ENCODE results near the gene DNAJC5. TPM values are rescaled to one million over a fixed set of nuclear protein-coding genes. Genes with fewer than 3 reads are reported as not detected.

DNAJC5 gene
- total and polyA plus RNA-seq, 2 of the 8 experiments (the other 6 are each of a cell fraction or from before 2014, with no cell fraction given), result 19.2 to 31.2 TPM

- H3K36me3 ChIP-seq (ENCODE audit: control insufficient read depth in 2 of 4, insufficient read depth in 4 of 4, low read length in 3 of 4), result no peaks in the 10 kb centered on the region
- no peak overlapping the region for H2BK20ac ChIP-seq (ENCODE audit: low read length)
- H3K14ac ChIP-seq (ENCODE audit: insufficient read length), result no peak overlapping the region
- H2BK5ac ChIP-seq (ENCODE audit: low read depth, low read length), result no peak overlapping the region
- 95% methylated on average over 16 of the region's 16 CpGs; no CpG with 5 or more reads in 1 of the 2 experiments for WGBS, 2 experiments (ENCODE audit: extremely low coverage in 1 of 2, insufficient coverage in 1 of 2, insufficient read length in 1 of 2, insufficient replicate concordance in 2 of 2, low coverage in 1 of 2, low lambda C conversion rate in 2 of 2, missing lambda C conversion rate in 1 of 2)
- no peak overlapping the region for H3K4me2 ChIP-seq (ENCODE audit: insufficient read depth in 1 of 2, low read depth in 2 of 2, low read length in 2 of 2)
- no peak for DNase-seq (ENCODE audit: low read depth in 1 of 2, low spot score in 2 of 2)
- peaks cover 0 to 9% of the 10 kb centered on the region in 2 experiments for H4K20me1 ChIP-seq (replicated peaks in 1 of 2; ENCODE audit: control insufficient read depth in 1 of 2, insufficient read depth in 2 of 2, low read length in 2 of 2)
- H2BK120ac ChIP-seq (replicated peaks; ENCODE audit: low read depth, low read length), result no peak overlapping the region
- no peak overlapping the region for H4K5ac ChIP-seq (ENCODE audit: insufficient read length, low read depth, low read length)
- H4K91ac ChIP-seq (replicated peaks; ENCODE audit: insufficient read length, low read length), result no peak overlapping the region
- no peak overlapping the region for H3K23ac ChIP-seq (ENCODE audit: insufficient read length)
- no peak overlapping the region for H3K56ac ChIP-seq (replicated peaks; ENCODE audit: insufficient read length, low read depth, low read length)
- no peaks in the 10 kb centered on the region for H3K27me3 ChIP-seq (replicated peaks in 1 of 4; ENCODE audit: control insufficient read depth in 3 of 4, extremely low read depth in 1 of 4, insufficient read depth in 3 of 4, low read length in 3 of 4)
- ChIA-PET POLR2A (ENCODE audit: partially characterized antibody) (interaction anchor here (1.0 to 1.4 kb wide), 3 partner anchors 16 to 46 kb away, joined by 3 read pairs; no protein-coding TSS in a partner anchor), CTCF (ENCODE audit: partially characterized antibody) (interaction anchor here (1.0 to 6.0 kb wide), 7 partner anchors 13 to 132 kb away, joined by 3 to 34 read pairs (median 3); partner anchors contain the start of gene PRPF6)
- no peak overlapping the region for H3K9ac ChIP-seq (replicated peaks in 1 of 4; ENCODE audit: extremely low read depth in 1 of 4, low read depth in 3 of 4, low read length in 3 of 4)
- no peak overlapping the region for H3K27ac ChIP-seq (ENCODE audit: low read depth, low read length)
- H2AK5ac ChIP-seq (ENCODE audit: low read depth, low read length), result no peak overlapping the region
- H2AFZ ChIP-seq (ENCODE audit: low read length), result no peak overlapping the region
- H3K4ac ChIP-seq (replicated peaks; ENCODE audit: insufficient read length, low read depth, low read length), result no peak overlapping the region
- peaks cover 0 to 39% of the 10 kb centered on the region in 2 experiments; a peak in 2 of 4 replicates for H3K79me2 ChIP-seq (ENCODE audit: control insufficient read depth in 1 of 2, insufficient read depth in 2 of 2, low read length in 2 of 2)
- no peak overlapping the region for H2BK12ac ChIP-seq (ENCODE audit: low read depth, low read length)
- peaks cover 10% of the 10 kb centered on the region for H3K79me1 ChIP-seq (ENCODE audit: low read depth, low read length)
- FAIRE-seq, result no peak
- no peak overlapping the region for H3K4me3 ChIP-seq (ENCODE audit: extremely low read depth in 1 of 4, insufficient read depth in 2 of 4, low read depth in 3 of 4, low read length in 4 of 4)
- no peaks in the 10 kb centered on the region for H3K9me3 ChIP-seq (ENCODE audit: insufficient read depth in 2 of 2, low read depth in 1 of 2, low read length in 1 of 2)
- no peaks in the 10 kb centered on the region for H3K23me2 ChIP-seq (ENCODE audit: low read depth, low read length)
- H4K8ac ChIP-seq (ENCODE audit: extremely low read depth, insufficient read depth, low read length), result no peak overlapping the region
- H2BK15ac ChIP-seq (ENCODE audit: low read length), result no peak overlapping the region
- H3K18ac ChIP-seq (ENCODE audit: extremely low read depth, low read length), result no peak overlapping the region
- H3K4me1 ChIP-seq (replicated peaks in 1 of 4; ENCODE audit: control insufficient read depth in 3 of 4, insufficient read depth in 4 of 4, low read length in 3 of 4), result no peaks in the 10 kb centered on the region; a peak in 2 of 7 replicates
- TF ChIP-seq EZH2 (IDR thresholded peaks at IDR 0.05; ENCODE audit: low read depth, low read length, severe bottlenecking) (no peak), SP2 (IDR thresholded peaks at IDR 0.05; ENCODE audit: low read length) (no peak), JUND (IDR thresholded peaks at IDR 0.05; ENCODE audit: low read length) (no peak), EP300 (IDR thresholded peaks at IDR 0.05; ENCODE audit: borderline replicate concordance in 1 of 2, low read depth in 2 of 2, low read length in 2 of 2) (no peak), RFX5 (IDR thresholded peaks at IDR 0.05; ENCODE audit: borderline replicate concordance, low read depth, low read length) (no peak), POU5F1 (IDR thresholded peaks at IDR 0.05; ENCODE audit: low read depth, low read length) (no peak), NANOG (IDR thresholded peaks at IDR 0.05; ENCODE audit: insufficient read depth, low read depth, low read length, poor library complexity, severe bottlenecking) (no peak), HDAC2 (IDR thresholded peaks at IDR 0.05; ENCODE audit: borderline replicate concordance in 1 of 2, low read depth in 2 of 2, low read length in 2 of 2) (no peak), KDM4A (IDR thresholded peaks at IDR 0.05; ENCODE audit: low read depth, low read length, severe bottlenecking) (no peak), CTBP2 (IDR thresholded peaks at IDR 0.05; ENCODE audit: borderline replicate concordance, insufficient read depth, insufficient read length, low read length) (no peak), CREB1 (IDR thresholded peaks at IDR 0.05) (no peak), BCL11A (IDR thresholded peaks at IDR 0.05; ENCODE audit: low read depth in 2 of 2, low read length in 2 of 2) (no peak), POLR2A (IDR thresholded peaks at IDR 0.05; ENCODE audit: control extremely low read depth in 1 of 2, low read depth in 2 of 2, low read length in 2 of 2) (no peak)
These were observed 13.2 kb downstream of the DNAJC5 start for GRCh38 chr20:63908008-63908682.

Measured in H1 (cell line).